A673 (cell line): ENCODE measurements around the gene ZFP3.

ENCODE experiments used
- EZH2 ChIP-seq: fragments of 200-600 bp; sonication (generic); IDR thresholded peaks from 2 replicates; pipeline ENCODE4 v1.6.1; 2017; ENCODE audit warnings: borderline replicate concordance, low read depth, mild to moderate bottlenecking, mixed read lengths, antibody characterized with exemption, low read length; ENCODE audit not compliant: poor library complexity, severe bottlenecking
- TF ChIP-seq, protein P1 (sequence below): fragments of 300-800, 200-600 bp; sonication (generic); conservative IDR thresholded peaks from 2 replicates; pipeline ENCODE4 v1.5.1; 2017; ENCODE audit warnings: low read depth, mild to moderate bottlenecking, antibody characterized with exemption, low read length, moderate library complexity, mixed read lengths

DNA sequence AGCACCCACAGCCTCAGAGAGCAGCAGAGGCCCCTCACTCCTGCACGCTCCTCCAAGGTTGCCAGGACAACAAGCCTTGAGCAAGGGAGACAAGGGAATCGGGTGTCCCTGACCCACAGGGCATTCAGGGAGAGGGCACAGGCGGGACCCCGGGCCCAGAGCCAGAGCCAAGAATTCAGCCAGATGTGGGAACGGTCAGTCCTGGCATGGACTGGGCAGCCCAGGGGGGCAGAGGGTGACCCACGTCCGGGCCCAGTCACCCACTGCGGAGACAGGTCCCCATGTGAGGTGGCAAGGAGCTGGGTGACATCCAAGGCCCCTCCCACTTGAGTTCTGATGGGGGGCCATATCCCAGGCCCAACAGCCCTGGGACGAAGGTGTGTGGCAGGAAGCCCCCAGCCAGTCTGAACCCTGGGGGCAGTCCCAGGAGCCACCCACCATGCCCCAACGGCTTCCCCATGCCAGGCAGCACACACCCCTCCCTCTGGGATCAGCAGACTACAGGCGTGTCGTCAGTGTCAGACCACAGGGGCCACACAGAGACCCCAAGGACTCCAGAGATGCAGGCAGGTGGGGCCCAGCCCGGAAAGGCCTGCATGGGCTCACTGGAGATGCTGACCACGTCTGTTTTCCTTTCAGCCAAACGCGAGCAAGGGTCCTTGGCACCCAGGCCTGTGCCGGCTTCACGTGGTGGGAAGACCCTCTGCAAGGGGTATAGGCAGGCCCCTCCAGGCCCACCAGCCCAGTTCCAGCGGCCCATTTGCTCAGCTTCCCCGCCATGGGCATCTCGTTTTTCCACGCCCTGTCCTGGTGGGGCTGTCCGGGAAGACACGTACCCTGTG, 60.6 kb downstream of the ZFP3 start:
- TF ChIP-seq EZH2, result no peak
- TF ChIP-seq, protein P1, sequence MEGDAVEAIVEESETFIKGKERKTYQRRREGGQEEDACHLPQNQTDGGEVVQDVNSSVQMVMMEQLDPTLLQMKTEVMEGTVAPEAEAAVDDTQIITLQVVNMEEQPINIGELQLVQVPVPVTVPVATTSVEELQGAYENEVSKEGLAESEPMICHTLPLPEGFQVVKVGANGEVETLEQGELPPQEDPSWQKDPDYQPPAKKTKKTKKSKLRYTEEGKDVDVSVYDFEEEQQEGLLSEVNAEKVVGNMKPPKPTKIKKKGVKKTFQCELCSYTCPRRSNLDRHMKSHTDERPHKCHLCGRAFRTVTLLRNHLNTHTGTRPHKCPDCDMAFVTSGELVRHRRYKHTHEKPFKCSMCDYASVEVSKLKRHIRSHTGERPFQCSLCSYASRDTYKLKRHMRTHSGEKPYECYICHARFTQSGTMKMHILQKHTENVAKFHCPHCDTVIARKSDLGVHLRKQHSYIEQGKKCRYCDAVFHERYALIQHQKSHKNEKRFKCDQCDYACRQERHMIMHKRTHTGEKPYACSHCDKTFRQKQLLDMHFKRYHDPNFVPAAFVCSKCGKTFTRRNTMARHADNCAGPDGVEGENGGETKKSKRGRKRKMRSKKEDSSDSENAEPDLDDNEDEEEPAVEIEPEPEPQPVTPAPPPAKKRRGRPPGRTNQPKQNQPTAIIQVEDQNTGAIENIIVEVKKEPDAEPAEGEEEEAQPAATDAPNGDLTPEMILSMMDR, result no peak
